ENCODE measurements around the gene DUSP5.

DUSP5 gene

GRCh38 chr10:110481919-110482318 lies 15.8 kb upstream of the DUSP5 start:
- no peak for FAIRE-seq

DNA sequence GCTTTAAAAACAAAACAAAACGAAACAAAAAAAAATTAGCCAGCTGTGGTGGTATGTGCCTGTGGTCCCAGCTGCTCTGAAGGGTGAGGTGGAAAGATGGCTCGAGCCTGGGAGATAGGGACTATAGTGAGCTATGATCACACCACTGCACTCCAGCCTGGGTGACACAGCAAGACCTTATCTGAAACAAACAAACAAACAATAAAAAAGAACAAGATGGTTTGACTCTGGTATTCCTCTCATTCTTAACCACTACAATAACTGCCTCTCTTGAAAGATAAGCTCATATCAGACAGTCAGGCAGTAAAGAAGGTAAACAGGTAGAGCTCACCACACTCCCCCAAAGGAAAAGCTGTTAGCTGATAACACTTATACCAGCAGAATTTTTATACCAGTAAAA lies 14.1 kb upstream of the DUSP5 start:
- FAIRE-seq, result no peak

DNA sequence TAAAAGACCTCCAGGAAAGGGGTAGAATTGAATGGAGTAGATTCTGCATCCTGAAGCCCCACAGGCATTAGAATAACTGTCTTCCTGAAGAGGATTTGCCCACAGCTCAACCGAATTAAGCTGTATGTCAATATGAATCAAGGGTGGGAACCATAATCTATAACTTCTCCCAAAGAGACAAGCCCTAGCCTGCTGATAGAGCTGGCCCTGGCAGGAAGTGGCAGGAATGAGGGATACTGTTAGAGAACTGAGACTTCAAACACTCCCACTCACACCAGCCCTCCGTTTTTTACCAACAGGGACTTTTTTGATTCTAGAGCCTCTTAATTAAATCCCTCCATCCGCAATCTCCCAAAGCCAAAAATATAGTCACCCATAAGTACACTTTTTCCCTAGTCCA lies 12.2 kb upstream of the DUSP5 start:
- no peak for FAIRE-seq

- FAIRE-seq, result no peak
These were observed 10.9 kb upstream of the DUSP5 start for GRCh38 chr10:110486680-110487410.

- no peak for FAIRE-seq
These were observed 10.0 kb upstream of the DUSP5 start for GRCh38 chr10:110487411-110488331.

DNA sequence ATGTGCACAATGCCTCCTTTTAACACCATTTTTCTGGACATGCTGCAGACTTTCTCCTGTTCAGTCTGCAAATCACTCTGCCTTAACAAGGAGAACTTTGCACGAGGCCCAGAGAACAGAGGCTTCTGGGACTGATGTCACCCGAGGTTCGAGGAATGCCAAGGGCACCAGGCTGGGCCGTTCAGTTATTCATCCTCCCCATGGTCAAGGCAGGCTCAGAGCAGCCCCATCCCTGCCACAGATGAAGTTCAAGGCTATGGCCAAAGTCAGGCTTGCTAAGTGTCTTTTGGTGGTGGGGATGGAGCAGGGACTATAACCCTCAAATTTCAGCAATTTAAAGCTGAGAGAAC lies 9.4 kb upstream of the DUSP5 start:
- FAIRE-seq, result no peak

DNA sequence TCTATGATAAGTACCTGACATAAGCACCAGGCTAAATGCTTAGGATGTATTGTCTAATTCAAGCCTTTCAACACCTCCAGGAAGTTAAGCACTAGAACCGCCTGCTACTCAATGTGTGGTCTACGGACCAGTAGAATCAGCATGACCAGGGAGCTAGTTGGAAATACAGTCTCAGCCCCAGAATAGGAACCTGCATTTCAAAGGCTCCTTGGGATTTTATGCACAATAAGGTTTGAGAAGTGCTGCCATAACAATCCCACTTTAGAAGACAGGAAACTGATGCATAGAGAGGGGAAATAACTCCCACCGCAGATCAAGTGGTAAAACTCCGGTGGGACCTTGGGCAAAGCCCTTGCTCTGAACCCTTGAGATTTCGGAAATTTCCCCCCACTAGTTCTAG lies 8.8 kb upstream of the DUSP5 start:
- no peak for FAIRE-seq

- no peak for FAIRE-seq
These were observed 7.1 kb upstream of the DUSP5 start for GRCh38 chr10:110490640-110491039.

DNA sequence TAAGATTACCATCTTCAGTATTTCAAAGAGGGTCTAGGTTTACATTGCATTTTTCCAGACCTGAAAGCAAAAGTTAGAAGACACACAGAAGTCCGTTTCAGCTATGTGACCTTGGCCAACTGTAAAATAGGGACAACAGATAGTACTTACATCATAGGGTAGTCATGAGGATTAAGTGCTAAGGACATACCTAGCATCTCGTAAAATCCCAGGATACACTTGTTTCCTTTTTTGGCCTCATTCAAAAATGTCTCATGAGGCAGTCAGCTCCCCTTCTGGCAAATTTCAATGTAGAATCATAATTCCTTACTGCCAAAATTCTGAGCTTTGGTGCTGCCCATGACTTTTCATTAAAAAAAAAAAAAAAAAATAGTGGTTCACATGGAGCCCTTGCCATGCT lies 6.4 kb upstream of the DUSP5 start:
- no peak for FAIRE-seq

GRCh38 chr10:110492069-110492822 lies 5.5 kb upstream of the DUSP5 start:
- no peak for FAIRE-seq

DNA sequence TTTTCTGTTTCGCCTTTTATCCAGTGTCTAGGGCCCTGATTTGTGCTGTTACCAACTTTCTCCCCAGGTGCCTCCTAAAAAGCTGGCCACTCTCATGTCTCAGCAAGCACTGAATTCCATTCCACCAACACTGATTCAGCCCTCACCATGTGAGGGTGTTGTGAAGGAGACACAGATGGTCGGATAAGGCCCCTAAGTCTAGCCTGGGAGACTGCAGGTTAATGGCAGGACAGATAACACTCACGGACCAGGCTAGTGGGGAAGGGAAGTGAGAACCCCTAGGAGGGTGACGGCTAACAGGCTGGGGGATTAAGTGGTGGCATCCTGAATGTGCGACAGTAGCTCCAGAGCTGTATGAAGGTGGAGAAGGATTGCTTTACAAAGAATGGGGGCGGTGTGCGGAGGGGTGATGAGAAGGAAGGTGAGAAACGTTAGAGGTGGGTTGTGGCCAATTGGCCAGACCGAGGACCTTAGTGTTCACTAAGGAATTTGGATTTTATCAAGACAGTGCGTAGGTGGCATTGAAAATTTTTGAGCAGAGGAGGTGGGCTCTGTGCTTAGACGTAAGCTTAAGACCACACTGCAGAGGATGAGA lies 3.8 kb upstream of the DUSP5 start:
- no peak for FAIRE-seq

- FAIRE-seq, result no peak
These were observed 3.2 kb upstream of the DUSP5 start for GRCh38 chr10:110494532-110494931.

GRCh38 chr10:110495731-110496552 lies 1.8 kb upstream of the DUSP5 start:
- no peak for FAIRE-seq

DNA sequence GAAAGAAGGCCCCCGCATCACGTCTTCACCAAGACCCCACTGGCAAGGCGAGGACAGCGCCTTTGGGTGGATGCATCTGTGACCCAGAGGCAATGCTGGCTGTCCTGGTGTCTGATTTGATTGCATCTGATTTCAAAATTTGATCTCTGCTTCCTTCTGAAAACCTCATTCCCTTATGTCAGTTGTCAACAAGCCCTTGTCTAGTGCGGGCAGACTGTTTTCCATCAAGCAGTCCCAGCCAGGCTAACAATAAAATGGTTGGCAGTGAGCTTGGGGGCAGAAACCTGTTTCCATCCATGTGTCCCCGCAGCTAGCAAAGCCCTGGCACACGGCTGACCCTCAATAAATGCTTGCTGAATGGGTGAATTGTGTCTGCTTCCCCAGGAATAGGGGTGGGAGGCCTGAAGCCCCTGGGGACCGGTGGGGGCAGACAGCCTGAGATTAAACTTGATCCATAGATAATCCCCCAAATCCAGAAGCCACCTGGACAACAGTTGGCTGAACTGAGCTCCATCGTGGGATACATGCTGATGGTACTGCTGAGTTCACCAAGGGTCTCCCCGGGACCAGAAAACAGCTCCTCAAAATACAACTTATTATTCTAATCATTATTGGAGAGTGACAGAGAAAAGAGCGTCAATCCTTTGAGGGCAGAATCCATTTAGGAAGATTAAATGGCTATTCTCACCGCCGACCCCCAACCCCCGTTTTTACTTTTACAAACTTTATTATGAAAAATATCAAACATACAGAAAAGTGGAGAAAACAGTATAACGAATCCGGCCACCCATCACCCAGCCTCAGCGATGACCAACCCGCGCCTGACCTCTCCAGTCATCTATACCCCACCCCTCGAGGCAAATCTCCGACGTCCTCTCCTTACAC lies 912 bp upstream of the DUSP5 start:
- no peak for FAIRE-seq

DNA sequence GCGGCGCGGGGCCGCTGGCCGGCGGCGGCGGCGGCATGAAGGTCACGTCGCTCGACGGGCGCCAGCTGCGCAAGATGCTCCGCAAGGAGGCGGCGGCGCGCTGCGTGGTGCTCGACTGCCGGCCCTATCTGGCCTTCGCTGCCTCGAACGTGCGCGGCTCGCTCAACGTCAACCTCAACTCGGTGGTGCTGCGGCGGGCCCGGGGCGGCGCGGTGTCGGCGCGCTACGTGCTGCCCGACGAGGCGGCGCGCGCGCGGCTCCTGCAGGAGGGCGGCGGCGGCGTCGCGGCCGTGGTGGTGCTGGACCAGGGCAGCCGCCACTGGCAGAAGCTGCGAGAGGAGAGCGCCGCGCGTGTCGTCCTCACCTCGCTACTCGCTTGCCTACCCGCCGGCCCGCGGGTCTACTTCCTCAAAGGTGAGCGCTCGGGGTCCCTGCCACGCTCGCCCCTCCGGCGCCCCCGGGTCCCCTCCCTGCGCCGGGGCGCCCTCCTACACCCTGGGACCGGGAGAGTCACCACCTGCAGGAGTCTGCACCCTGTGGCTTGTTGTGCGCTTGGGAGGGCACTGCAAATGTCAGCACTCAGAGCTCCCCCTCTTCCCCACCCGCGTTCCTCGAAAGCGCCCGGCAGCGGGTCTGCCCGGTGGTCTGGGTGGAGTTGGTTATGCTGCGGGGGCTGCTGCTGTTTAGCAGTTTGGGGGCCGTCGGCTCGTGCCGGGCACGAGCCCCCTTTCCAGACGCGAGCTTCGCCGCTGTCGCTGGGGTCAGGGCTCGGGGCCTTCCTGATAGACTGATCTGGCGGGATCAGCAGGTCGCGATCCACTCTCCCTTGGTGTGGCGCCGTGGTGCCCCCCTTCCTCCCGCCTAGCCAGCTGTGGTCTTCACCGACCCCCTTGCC lies 627 bp downstream of the DUSP5 start:
- no peak for FAIRE-seq

GRCh38 chr10:110498982-110499795 lies 1.5 kb downstream of the DUSP5 start:
- FAIRE-seq, result no peak

DNA sequence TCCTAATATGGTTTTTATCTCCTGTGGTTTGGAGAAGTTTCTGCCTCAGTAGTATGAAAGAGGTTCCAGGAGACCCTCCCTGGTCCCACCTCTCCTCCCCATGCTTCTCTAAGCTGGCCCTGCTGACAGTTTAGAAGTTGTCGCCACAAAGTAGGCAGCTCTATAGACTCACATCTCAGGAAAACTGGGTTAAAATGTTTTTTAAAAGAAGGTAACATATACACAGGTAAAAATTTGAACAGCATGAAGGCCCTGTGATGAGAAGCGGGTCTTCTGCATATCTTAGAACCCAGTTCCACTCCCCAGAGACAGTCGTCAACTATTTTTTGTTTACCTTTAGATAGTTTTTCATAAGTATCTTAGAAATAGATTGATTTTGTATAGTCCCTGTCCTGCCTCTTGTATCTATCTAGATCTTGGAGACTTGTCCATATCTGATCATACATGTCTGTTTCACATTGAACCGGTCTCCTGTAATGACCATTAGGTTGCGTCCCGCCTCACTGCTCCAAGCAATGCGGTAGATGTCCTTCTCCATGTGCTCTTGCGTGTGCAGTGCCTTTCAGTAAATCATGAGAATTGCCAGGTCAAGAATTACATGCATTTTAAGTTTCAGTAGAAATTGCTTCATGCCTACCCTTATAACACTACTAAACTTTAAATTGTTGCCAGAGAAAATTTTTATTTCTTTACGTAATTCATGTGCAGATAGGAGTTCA lies 2.2 kb downstream of the DUSP5 start:
- FAIRE-seq, result no peak

DNA sequence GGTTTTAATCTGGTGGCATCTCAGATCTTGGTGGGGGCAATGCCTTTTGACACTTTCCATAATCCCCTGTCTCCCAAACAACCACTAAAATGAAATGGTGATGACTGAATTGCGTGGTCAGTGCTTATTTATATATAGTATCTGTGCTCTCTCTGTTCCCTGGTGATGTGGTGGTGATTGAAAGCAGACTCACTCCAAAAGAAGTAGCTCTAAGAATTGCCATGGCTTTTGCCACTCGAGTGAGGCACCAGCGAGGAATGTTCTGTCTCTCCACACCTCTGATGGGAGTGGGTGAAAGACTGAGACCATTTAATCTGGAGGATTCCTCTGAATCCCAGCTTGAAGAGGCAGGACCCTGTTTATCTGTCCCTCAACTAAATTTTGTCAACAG lies 2.8 kb downstream of the DUSP5 start:
- no peak for FAIRE-seq
